ENCODE data around the gene UBE2H.

UBE2H gene

GRCh38 chr7:129832701-129833227 lies 120.0 kb downstream of the UBE2H start:
- no peaks in the 10 kb centered on the region for H3K27me3 ChIP-seq (ENCODE audit: low read length)
- no peaks in the 10 kb centered on the region for H3K36me3 ChIP-seq (ENCODE audit: low read length)
- peaks cover under 1% of the 10 kb centered on the region; the same call in 1 of the 2 replicates for H3F3A ChIP-seq (ENCODE audit: insufficient read depth)
- H3K4me3 ChIP-seq (ENCODE audit: insufficient read depth, low read length, poor library complexity, severe bottlenecking) = no peak overlapping the region
- H3K27ac ChIP-seq (ENCODE audit: low read depth, low read length) = no peak overlapping the region
- no peak overlapping the region for H3K4me2 ChIP-seq (ENCODE audit: low read depth, low read length, poor library complexity, severe bottlenecking)
- H3K9ac ChIP-seq (ENCODE audit: low read length) = no peak overlapping the region
- no peak overlapping the region for H2AFZ ChIP-seq (ENCODE audit: low read depth, low read length, severe bottlenecking)
- H3K9me3 ChIP-seq (ENCODE audit: insufficient read depth, low read length) = no peaks in the 10 kb centered on the region
- no peak for TF ChIP-seq EZH2phosphoT487 (conservative IDR thresholded peaks at IDR 0.05; ENCODE audit: low read length)
- no peak for TF ChIP-seq CTCF (IDR thresholded peaks at IDR 0.05; ENCODE audit: insufficient read depth, low read length, poor library complexity, severe bottlenecking)
- H4K20me1 ChIP-seq (ENCODE audit: low read depth, low read length) = no peaks in the 10 kb centered on the region
- H3K79me2 ChIP-seq (ENCODE audit: insufficient read depth, low read length) = no peaks in the 10 kb centered on the region
- no peaks in the 10 kb centered on the region for H3K9me2 ChIP-seq (replicated peaks; ENCODE audit: insufficient read depth, low read length)

- Histone ChIP-seq H2AFZ (ENCODE audit: low read depth, low read length, severe bottlenecking) (no peak overlapping the region), H3K4me2 (ENCODE audit: low read depth, low read length, poor library complexity, severe bottlenecking) (no peak overlapping the region), H3K27me3 (ENCODE audit: low read length) (no peaks in the 10 kb centered on the region), H3K79me2 (ENCODE audit: insufficient read depth, low read length) (no peaks in the 10 kb centered on the region), H3K36me3 (ENCODE audit: low read length) (no peaks in the 10 kb centered on the region), H3K9ac (ENCODE audit: low read length) (no peak overlapping the region), H3K4me3 (ENCODE audit: insufficient read depth, low read length, poor library complexity, severe bottlenecking) (no peak overlapping the region), H3K27ac (ENCODE audit: low read depth, low read length) (no peak overlapping the region), H3K9me2 (replicated peaks; ENCODE audit: insufficient read depth, low read length) (no peaks in the 10 kb centered on the region), H3F3A (ENCODE audit: insufficient read depth) (no peaks in the 10 kb centered on the region), H4K20me1 (ENCODE audit: low read depth, low read length) (no peaks in the 10 kb centered on the region), H3K9me3 (ENCODE audit: insufficient read depth, low read length) (no peaks in the 10 kb centered on the region)
- no peak for TF ChIP-seq CTCF (IDR thresholded peaks at IDR 0.05; ENCODE audit: insufficient read depth, low read length, poor library complexity, severe bottlenecking)
- TF ChIP-seq EZH2phosphoT487 (conservative IDR thresholded peaks at IDR 0.05; ENCODE audit: low read length) = no peak
These were observed 120.5 kb downstream of the UBE2H start for GRCh38 chr7:129832282-129832681.

GRCh38 chr7:129831424-129832058 lies 121.2 kb downstream of the UBE2H start:
- no peak overlapping the region for H2AFZ ChIP-seq (ENCODE audit: low read depth, low read length, severe bottlenecking)
- no peaks in the 10 kb centered on the region for H3K79me2 ChIP-seq (ENCODE audit: insufficient read depth, low read length)
- no peak overlapping the region for H3K4me2 ChIP-seq (ENCODE audit: low read depth, low read length, poor library complexity, severe bottlenecking)
- H3K9me3 ChIP-seq (ENCODE audit: insufficient read depth, low read length) = no peaks in the 10 kb centered on the region
- no peaks in the 10 kb centered on the region for H3F3A ChIP-seq (ENCODE audit: insufficient read depth)
- no peak overlapping the region for H3K27ac ChIP-seq (ENCODE audit: low read depth, low read length)
- no peak overlapping the region for H3K9ac ChIP-seq (ENCODE audit: low read length)
- TF ChIP-seq CTCF (IDR thresholded peaks at IDR 0.05; ENCODE audit: insufficient read depth, low read length, poor library complexity, severe bottlenecking) (no peak), EZH2phosphoT487 (conservative IDR thresholded peaks at IDR 0.05; ENCODE audit: low read length) (no peak)
- H4K20me1 ChIP-seq (ENCODE audit: low read depth, low read length) = no peaks in the 10 kb centered on the region
- no peak overlapping the region for H3K4me3 ChIP-seq (ENCODE audit: insufficient read depth, low read length, poor library complexity, severe bottlenecking)
- H3K36me3 ChIP-seq (ENCODE audit: low read length) = no peaks in the 10 kb centered on the region
- H3K9me2 ChIP-seq (replicated peaks; ENCODE audit: insufficient read depth, low read length) = no peaks in the 10 kb centered on the region
- H3K27me3 ChIP-seq (ENCODE audit: low read length) = no peaks in the 10 kb centered on the region
